K562 treated with DMSO at 1 percent for 24 hours (cell line): ENCODE data around the gene TADA2B. TPM values are rescaled to one million over a fixed set of nuclear protein-coding genes. Genes with fewer than 3 reads are reported as not detected.

Source experiments
- total RNA-seq: library from RNA; unstranded; fragments of 300-600 nt; gene quantifications from 2 replicates; pipeline ENCODE4 v1.2.3, GENCODE V29; 2022; ENCODE audit warnings: low read depth; ENCODE audit not compliant: insufficient read depth

Gene TADA2B, protein sequence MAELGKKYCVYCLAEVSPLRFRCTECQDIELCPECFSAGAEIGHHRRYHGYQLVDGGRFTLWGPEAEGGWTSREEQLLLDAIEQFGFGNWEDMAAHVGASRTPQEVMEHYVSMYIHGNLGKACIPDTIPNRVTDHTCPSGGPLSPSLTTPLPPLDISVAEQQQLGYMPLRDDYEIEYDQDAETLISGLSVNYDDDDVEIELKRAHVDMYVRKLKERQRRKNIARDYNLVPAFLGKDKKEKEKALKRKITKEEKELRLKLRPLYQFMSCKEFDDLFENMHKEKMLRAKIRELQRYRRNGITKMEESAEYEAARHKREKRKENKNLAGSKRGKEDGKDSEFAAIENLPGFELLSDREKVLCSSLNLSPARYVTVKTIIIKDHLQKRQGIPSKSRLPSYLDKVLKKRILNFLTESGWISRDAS
- 16.0 and 19.0 TPM in 2 replicates for total RNA-seq

DNA sequence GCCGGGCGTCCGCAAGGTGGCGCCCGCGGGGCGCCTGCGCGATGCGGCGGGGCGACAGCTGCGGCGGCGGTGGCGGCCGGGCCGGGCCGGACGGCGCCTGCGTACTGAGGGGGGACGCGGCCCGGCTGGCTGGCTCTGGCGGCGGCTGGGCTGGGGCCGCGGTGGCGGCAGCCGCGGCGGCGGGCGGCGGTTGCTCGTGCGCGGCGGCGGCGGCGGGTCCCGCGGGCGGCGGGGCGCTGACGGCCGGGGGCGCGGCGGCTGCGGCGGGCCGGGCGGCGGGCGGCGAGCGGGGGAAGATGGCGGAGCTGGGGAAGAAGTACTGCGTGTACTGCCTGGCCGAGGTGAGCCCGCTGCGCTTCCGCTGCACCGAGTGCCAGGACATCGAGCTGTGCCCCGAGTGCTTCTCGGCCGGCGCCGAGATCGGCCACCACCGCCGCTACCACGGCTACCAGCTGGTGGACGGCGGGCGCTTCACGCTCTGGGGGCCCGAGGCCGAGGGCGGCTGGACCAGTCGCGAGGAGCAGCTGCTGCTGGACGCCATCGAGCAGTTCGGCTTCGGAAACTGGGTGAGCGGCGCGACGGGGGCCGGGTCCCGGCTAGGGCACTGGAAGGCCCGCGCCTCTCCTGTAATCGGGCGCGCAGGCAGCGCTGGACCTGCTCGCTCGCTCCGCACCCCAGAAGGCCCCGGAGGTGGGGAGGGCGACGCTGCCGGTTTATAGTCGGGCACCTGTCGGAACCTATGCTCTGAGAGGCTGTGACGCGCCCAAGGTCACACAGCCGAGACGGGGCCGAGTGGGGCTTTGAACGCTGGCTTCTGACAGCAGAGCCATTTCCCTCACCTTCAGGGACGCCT, at the start of gene TADA2B:
Gene TADA2B (plus strand): TSS at position 89 of the 853 bp plus-strand sequence. CDS start 208 bp downstream, at position 297.

DNA sequence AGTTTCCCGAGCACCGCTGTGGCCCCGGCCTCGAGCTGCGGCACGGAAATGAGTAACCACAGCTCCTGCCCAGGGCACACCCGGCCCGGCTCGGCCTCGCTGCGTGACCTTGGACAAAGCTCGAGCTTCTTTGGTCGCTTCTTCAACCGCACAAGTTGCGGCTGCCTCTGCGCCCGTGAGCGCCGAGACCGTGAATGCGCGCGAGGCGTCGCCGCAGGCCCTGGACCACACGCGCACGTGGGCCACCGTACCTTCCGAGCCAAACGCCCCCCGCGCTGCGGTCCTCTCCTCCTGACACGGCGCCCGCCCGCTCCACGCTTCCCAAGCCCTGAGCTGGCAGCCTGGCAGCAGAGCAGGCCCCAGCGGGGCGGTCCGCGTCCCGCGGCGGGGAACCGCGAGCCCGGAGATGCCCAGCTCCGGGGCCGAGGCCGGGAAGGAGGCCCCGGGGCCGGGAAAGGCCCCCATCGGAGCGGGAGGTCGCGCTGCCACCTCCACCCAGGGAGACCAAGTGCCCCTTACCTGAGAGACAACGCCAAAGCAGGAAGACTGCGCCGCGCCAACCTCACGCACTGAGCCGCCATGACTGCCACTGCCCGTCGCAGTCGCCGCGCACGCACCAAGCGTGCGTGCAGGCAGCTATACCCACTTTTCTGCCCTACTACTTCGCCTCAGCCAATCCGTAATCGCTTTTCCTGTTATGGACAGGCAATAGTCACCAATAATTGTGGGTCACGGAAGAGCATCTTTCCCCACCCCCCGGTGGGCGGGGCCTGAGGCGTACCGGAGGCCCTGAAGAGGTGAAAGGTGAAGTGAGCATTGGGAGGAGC, 24.5 kb downstream of the TADA2B start, which contains the start of gene GRPEL1:
Gene GRPEL1 (minus strand): TSS at position 613 of the 827 bp plus-strand sequence. CDS start 32 bp downstream, at position 581.

Other genes with a start within 250 kb of the TADA2B start
- gene TBC1D14, start 133.5 kb upstream of the TADA2B start, total RNA-seq: 50.1 and 50.2 TPM in 2 replicates
- 12.2 and 15.3 TPM in 2 replicates for gene GRPEL1, start 24.7 kb downstream of the TADA2B start, total RNA-seq
- gene SORCS2, start 149.2 kb downstream of the TADA2B start, total RNA-seq: not detected in 2 replicates